Loucy (cell line): ENCODE measurements around the gene PI4KA.
"Not testable (repeated sequence)": the region's sequence is repeated elsewhere in the genome, so short reads cannot be mapped to it uniquely, and the experiment has no call there.

ENCODE experiments used
- H2AFZ ChIP-seq: fragments of 200-600 bp; sonication (generic); 2 replicates; pipeline ENCODE4 v1.6.0; 2016; ENCODE audit warnings: antibody characterized with exemption, mild to moderate bottlenecking, low read length, moderate library complexity
- H3F3A ChIP-seq: fragments of 200-600 bp; 2 replicates; pipeline ENCODE4 v1.6.0; 2016; ENCODE audit warnings: antibody characterized with exemption, low read depth, mild to moderate bottlenecking
- H3K27me3 ChIP-seq: fragments of 200-600 bp; sonication (generic); 2 replicates; pipeline ENCODE4 v1.6.1; 2014; ENCODE audit warnings: low read length, mild to moderate bottlenecking; ENCODE audit not compliant: insufficient read depth, poor library complexity, severe bottlenecking
- H3K36me3 ChIP-seq: fragments of 200-600 bp; sonication (generic); 2 replicates; pipeline ENCODE4 v1.6.1; 2016; ENCODE audit warnings: low read length; ENCODE audit not compliant: insufficient read depth
- H3K4me1 ChIP-seq: fragments of 200-600 bp; sonication (generic); 2 replicates; pipeline ENCODE4 v1.5.1; 2014; ENCODE audit warnings: low read length, mild to moderate bottlenecking; ENCODE audit not compliant: insufficient read depth, poor library complexity, severe bottlenecking
- H3K4me2 ChIP-seq: fragments of 200-600 bp; sonication (generic); 2 replicates; pipeline ENCODE4 v1.6.0; 2014; ENCODE audit warnings: antibody characterized with exemption, low read length, low read depth, mild to moderate bottlenecking; ENCODE audit not compliant: poor library complexity, severe bottlenecking
- H3K4me3 ChIP-seq: fragments of 200-600 bp; sonication (generic); 2 replicates; pipeline ENCODE4 v1.5.1; 2014; ENCODE audit warnings: low read length, mild to moderate bottlenecking, mixed read lengths; ENCODE audit not compliant: poor library complexity, severe bottlenecking
- H3K79me2 ChIP-seq: fragments of 200-600 bp; sonication (generic); 2 replicates; pipeline ENCODE4 v1.6.1; 2014; ENCODE audit warnings: low read length; ENCODE audit not compliant: insufficient read depth
- H3K9ac ChIP-seq: fragments of 200-600 bp; sonication (generic); 2 replicates; pipeline ENCODE4 v1.6.0; 2014; ENCODE audit warnings: mild to moderate bottlenecking, low read depth, low read length, moderate library complexity; ENCODE audit not compliant: poor library complexity, severe bottlenecking
- H3K9me2 ChIP-seq: fragments of 200-600 bp; sonication (generic); replicated peaks from 2 replicates; pipeline ENCODE4 v1.6.1; 2016; ENCODE audit warnings: low read depth, low read length, mixed read lengths
- H3K9me3 ChIP-seq: fragments of 200-600 bp; sonication (generic); 2 replicates; pipeline ENCODE4 v1.6.1; 2014; ENCODE audit warnings: mild to moderate bottlenecking, antibody characterized with exemption, low read length, low read depth; ENCODE audit not compliant: insufficient read depth
- H4K20me1 ChIP-seq: fragments of 200-600 bp; sonication (generic); 2 replicates; pipeline ENCODE4 v1.6.0; 2014; ENCODE audit warnings: antibody characterized with exemption, low read length, mild to moderate bottlenecking; ENCODE audit not compliant: insufficient read depth, poor library complexity, severe bottlenecking
- CTCF ChIP-seq: fragments of 200-600 bp; sonication (generic); conservative IDR thresholded peaks from 2 replicates; pipeline ENCODE4 v1.5.1; 2014; ENCODE audit warnings: mild to moderate bottlenecking, antibody characterized with exemption, low read length
- EZH2phosphoT487 ChIP-seq: fragments of 200-600 bp; IDR thresholded peaks from 2 replicates; pipeline ENCODE4 v1.6.1; 2018; ENCODE audit warnings: antibody characterized with exemption, mild to moderate bottlenecking, moderate library complexity, borderline replicate concordance

The PI4KA gene

GRCh38 chr22:20771918-20772625 lies 86.5 kb downstream of the PI4KA start:
- H3K27me3 ChIP-seq: no peaks in the 10 kb centered on the region
- no peaks in the 10 kb centered on the region; the same call in 1 of the 2 replicates for H3K36me3 ChIP-seq
- H3K4me1 ChIP-seq: peaks cover 19% of the 10 kb centered on the region
- H4K20me1 ChIP-seq: no peaks in the 10 kb centered on the region
- no peak for TF ChIP-seq EZH2phosphoT487
- peak; percentile 45 for TF ChIP-seq CTCF
- H3K79me2 ChIP-seq: no peaks in the 10 kb centered on the region; the same call in 1 of the 2 replicates
- no peak overlapping the region for H3K4me3 ChIP-seq
- no peaks in the 10 kb centered on the region for H3F3A ChIP-seq
- no peak overlapping the region for H3K9ac ChIP-seq
- H2AFZ ChIP-seq: no peak overlapping the region
- H3K9me3 ChIP-seq: no peaks in the 10 kb centered on the region
- no peaks in the 10 kb centered on the region for H3K9me2 ChIP-seq
- H3K4me2 ChIP-seq: no peak overlapping the region

GRCh38 chr22:20769496-20769826 lies 89.2 kb downstream of the PI4KA start:
- peak overlapping the region; percentile 60 for H3K4me2 ChIP-seq
- peaks cover 25% of the 10 kb centered on the region for H3K4me1 ChIP-seq
- H3K9me3 ChIP-seq, H3K79me2 ChIP-seq, H4K20me1 ChIP-seq, H3F3A ChIP-seq, H2AFZ ChIP-seq, H3K9me2 ChIP-seq, H3K27me3 ChIP-seq: not testable (repeated sequence)
- peak overlapping the region; percentile 40 for H3K4me3 ChIP-seq
- H3K9ac ChIP-seq: peak overlapping the region; percentile 49
- peaks cover 16% of the 10 kb centered on the region; the same call in 1 of the 2 replicates for H3K36me3 ChIP-seq

GRCh38 chr22:20766530-20766929 lies 92.1 kb downstream of the PI4KA start:
- Histone ChIP-seq H3K4me3 (no peak overlapping the region), H3K36me3 (peaks cover 38% of the 10 kb centered on the region; the same call in 1 of the 2 replicates), H3F3A (no peaks in the 10 kb centered on the region), H3K4me1 (peaks cover 25% of the 10 kb centered on the region), H3K4me2 (no peak overlapping the region), H3K9ac (no peak overlapping the region), H3K27me3 (no peaks in the 10 kb centered on the region), H2AFZ (no peak overlapping the region), H3K9me3 (no peaks in the 10 kb centered on the region), H4K20me1 (no peaks in the 10 kb centered on the region), H3K79me2 (no peaks in the 10 kb centered on the region; the same call in 1 of the 2 replicates), H3K9me2 (no peaks in the 10 kb centered on the region)
- no peak for TF ChIP-seq CTCF
- TF ChIP-seq EZH2phosphoT487: no peak

GRCh38 chr22:20765938-20766337 lies 92.7 kb downstream of the PI4KA start:
- no peak for TF ChIP-seq EZH2phosphoT487
- no peak for TF ChIP-seq CTCF
- Histone ChIP-seq H3F3A (no peaks in the 10 kb centered on the region), H3K4me2 (no peak overlapping the region), H3K9me2 (no peaks in the 10 kb centered on the region), H2AFZ (no peak overlapping the region), H4K20me1 (no peaks in the 10 kb centered on the region), H3K36me3 (peaks cover 44% of the 10 kb centered on the region; the same call in 1 of the 2 replicates), H3K27me3 (no peaks in the 10 kb centered on the region), H3K4me1 (peaks cover 25% of the 10 kb centered on the region), H3K4me3 (no peak overlapping the region), H3K9me3 (no peaks in the 10 kb centered on the region), H3K9ac (peak overlapping the region; percentile 16), H3K79me2 (no peaks in the 10 kb centered on the region; the same call in 1 of the 2 replicates)
